Measurements from ENCODE around the gene CDV3.

The CDV3 gene

GRCh38 chr3:133608388-133608787, 34.9 kb downstream of the CDV3 start:
- DNase-seq = no peak

DNA sequence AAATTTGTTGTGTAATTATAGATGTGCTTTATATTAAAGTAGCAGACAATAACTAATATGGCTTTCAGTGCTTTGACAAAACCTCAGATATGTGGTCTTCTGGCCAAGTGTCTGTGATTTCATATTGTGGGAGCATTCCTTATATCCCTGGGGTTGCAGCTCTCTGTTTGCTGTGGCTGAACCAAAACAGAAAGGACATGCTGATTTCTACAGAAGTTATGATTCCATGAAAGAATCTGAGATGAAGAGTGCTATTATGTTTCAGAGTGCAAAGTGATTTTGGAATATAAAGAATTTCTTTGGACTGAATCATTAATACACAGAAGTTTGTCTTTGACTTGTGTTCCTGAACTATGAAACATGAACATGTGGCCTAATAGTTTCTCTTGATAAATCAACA, 36.5 kb downstream of the CDV3 start:
- no peak for DNase-seq

GRCh38 chr3:133611534-133611933, 38.0 kb downstream of the CDV3 start:
- DNase-seq = no peak

GRCh38 chr3:133620066-133620784, 46.7 kb downstream of the CDV3 start:
- DNase-seq = no peak

GRCh38 chr3:133627789-133628188, 54.3 kb downstream of the CDV3 start:
- no peak for DNase-seq

- peak; percentile 50 for DNase-seq
Measured at GRCh38 chr3:133629146-133629545, 55.7 kb downstream of the CDV3 start.

- no peak for DNase-seq
Measured at GRCh38 chr3:133633439-133633838, 60.0 kb downstream of the CDV3 start.

All from hematopoietic multipotent progenitor cell treated with erythropoietin and hydrocortisone succinate and interleukin-3 and kit ligand, for 8 days (in vitro differentiated cells).